HCT116 (cell line): ENCODE results near the gene IL9. TPM values are rescaled to one million over a fixed set of nuclear protein-coding genes. Genes with fewer than 3 reads are reported as not detected.

ENCODE experiments used
- ATAC-seq: fragments of 200-7000 bp; cut with Tn5 transposase; 2 replicates; pipeline ENCODE4 v1.9.1; 2020; ENCODE audit warnings: mild to moderate bottlenecking, moderate library complexity
- BruUV-seq: library from RNA; stranded (reverse); fragments of 400-500 nt; replicated peaks from 2 replicates; lab custom pipeline; 2021; lab: Mats Ljungman, UMichigan
- CTCF ChIA-PET: fragments of 300-600 bp; sonication (Branson Sonifier 250); formaldehyde crosslinking; loops from one replicate; lab custom pipeline; 2021; ENCODE audit warnings: antibody characterized with exemption; lab: Charles Lee
- POLR2A ChIA-PET: fragments of 300-600, 350-600 bp; sonication (Branson Sonifier 250); formaldehyde crosslinking; loops from one replicate; lab custom pipeline; 2021; ENCODE audit warnings: antibody characterized with exemption; lab: Charles Lee
- RAD21 ChIA-PET, 2 experiments: fragments of 300-600 bp; sonication (Branson Sonifier 250); formaldehyde crosslinking; loops; one replicate each; lab custom pipeline; 2023; ENCODE audit warnings: low total read pairs in 2 of 2; ENCODE audit not compliant: uncharacterized antibody in 2 of 2, unreplicated experiment in 2 of 2, low non-redundant PET in 1 of 2; lab: Charles Lee
- DNase-seq: peaks from one replicate; pipeline ENCODE4 v3.0.0-alpha.2; 2010; ENCODE audit warnings: low read depth, low spot score
- H2AFZ ChIP-seq: fragments of 200-600 bp; shearing (Covaris generic), sonication (generic); 2 replicates; pipeline ENCODE4 v1.6.1; 2017; ENCODE audit warnings: low read depth, mixed run types, mixed read lengths, antibody characterized with exemption, low read length; ENCODE audit not compliant: poor library complexity, severe bottlenecking
- H3K27ac ChIP-seq: 2 replicates; pipeline ENCODE4 v1.5.1; 2012; ENCODE audit warnings: low read depth, low read length
- H3K27me3 ChIP-seq: fragments of 200-600 bp; sonication (generic); 2 replicates; pipeline ENCODE4 v1.6.1; 2016; ENCODE audit warnings: mixed run types, low read length, mixed read lengths; ENCODE audit not compliant: insufficient read depth
- H3K36me3 ChIP-seq, 2 experiments: fragments of 200-500 bp in 1 of 2; fragments of 200-600 bp in 1 of 2; sonication (Bioruptor generic) in 1 of 2; sonication (generic) in 1 of 2; 2 replicates each; pipeline versions ENCODE4 v1.5.1 to v1.6.1; 2014 to 2016; ENCODE audit warnings: low read length in 2 of 2, inconsistent platforms in 1 of 2, mixed read lengths in 1 of 2, mixed run types in 1 of 2; ENCODE audit not compliant: insufficient read depth in 2 of 2, control insufficient read depth in 1 of 2
- H3K4me1 ChIP-seq, 2 experiments: fragments of 200-600 bp in 1 of 2; sonication (generic) in 1 of 2; 2 replicates each; pipeline versions ENCODE4 v1.5.1 to v1.6.1; 2012 to 2017; ENCODE audit warnings: low read length in 2 of 2, inconsistent platforms in 1 of 2, mild to moderate bottlenecking in 1 of 2, mixed read lengths in 1 of 2, mixed run types in 1 of 2, moderate library complexity in 1 of 2; ENCODE audit not compliant: insufficient read depth in 2 of 2, control insufficient read depth in 1 of 2
- H3K4me2 ChIP-seq: fragments of 200-600 bp; sonication (generic); 2 replicates; pipeline ENCODE4 v1.6.1; 2017; ENCODE audit warnings: mixed run types, low read length, mixed read lengths
- H3K4me3 ChIP-seq, 2 experiments: fragments of 200-600 bp in 1 of 2; sonication (generic) in 1 of 2; replicated peaks in 1 of 2; 2 replicates each; pipeline ENCODE4 v1.5.1; 2011 to 2016; ENCODE audit warnings: low read length in 2 of 2, control low read depth in 1 of 2, low read depth in 1 of 2, mild to moderate bottlenecking in 1 of 2, mixed read lengths in 1 of 2, mixed run types in 1 of 2
- H3K79me2 ChIP-seq: fragments of 200-600 bp; sonication (generic); 2 replicates; pipeline ENCODE4 v1.6.1; 2017; ENCODE audit warnings: mild to moderate bottlenecking, mixed run types, low read length, moderate library complexity, mixed read lengths; ENCODE audit not compliant: insufficient read depth
- H3K9ac ChIP-seq: fragments of 200-600 bp; sonication (generic); 2 replicates; pipeline ENCODE4 v1.6.1; 2016; ENCODE audit warnings: low read length, mixed read lengths
- H3K9me2 ChIP-seq: fragments of 200-600 bp; sonication (generic), shearing (Covaris generic); 2 replicates; pipeline ENCODE4 v1.6.1; 2017; ENCODE audit warnings: mixed run types, mild to moderate bottlenecking, moderate library complexity; ENCODE audit not compliant: insufficient read depth
- H3K9me3 ChIP-seq, 2 experiments: fragments of 200-500 bp in 1 of 2; fragments of 200-600 bp in 1 of 2; sonication (Bioruptor generic) in 1 of 2; sonication (generic) in 1 of 2; 2 replicates each; pipeline ENCODE4 v1.6.1; 2014 to 2017; ENCODE audit warnings: low read length in 2 of 2, mixed read lengths in 2 of 2, inconsistent platforms in 1 of 2, low read depth in 1 of 2, mild to moderate bottlenecking in 1 of 2, mixed run types in 1 of 2, moderate library complexity in 1 of 2; ENCODE audit not compliant: control insufficient read depth in 1 of 2, insufficient read depth in 1 of 2
- H4K20me1 ChIP-seq: fragments of 200-600 bp; sonication (generic), shearing (Covaris generic); 2 replicates; pipeline ENCODE4 v1.6.1; 2017; ENCODE audit warnings: mixed run types, mild to moderate bottlenecking, moderate library complexity; ENCODE audit not compliant: insufficient read depth
- ELF1 ChIP-seq: IDR thresholded peaks from 2 replicates; pipeline ENCODE4 v1.6.1; 2012; ENCODE audit warnings: low read depth, borderline replicate concordance
- POLR2A ChIP-seq: IDR thresholded peaks from 2 replicates; pipeline ENCODE4 v1.7.0; 2011; ENCODE audit warnings: borderline replicate concordance; ENCODE audit not compliant: insufficient read depth, insufficient read length; ENCODE audit errors: extremely low read depth
- POLR2AphosphoS5 ChIP-seq: IDR thresholded peaks from 2 replicates; pipeline ENCODE4 v1.6.1; 2011; ENCODE audit warnings: mild to moderate bottlenecking, low read depth, low read length, moderate library complexity
- RAD21 ChIP-seq: IDR thresholded peaks from 2 replicates; pipeline ENCODE4 v1.6.1; 2012; ENCODE audit warnings: low read depth, mild to moderate bottlenecking
- SP1 ChIP-seq: IDR thresholded peaks from 2 replicates; pipeline ENCODE4 v1.6.1; 2012; ENCODE audit warnings: low read depth
- SRF ChIP-seq: IDR thresholded peaks from 2 replicates; pipeline ENCODE4 v1.6.1; 2012; ENCODE audit warnings: low read depth
- intact Hi-C: fragments of 100-400 bp; cut with micrococcal nuclease; formaldehyde crosslinking; loops from 2 replicates; pipeline ENCODE4 v1.10.0; 2022
- total RNA-seq: library from RNA; stranded (reverse); gene quantifications from one replicate; pipeline ENCODE4 v1.2.1, GENCODE V29; 2021; ENCODE audit not compliant: unreplicated experiment
- TF ChIP-seq, protein P1 (sequence below): IDR thresholded peaks from 2 replicates; pipeline ENCODE4 v1.6.1; 2012; ENCODE audit warnings: low read depth
- TF ChIP-seq, protein P2 (sequence below): IDR thresholded peaks from 2 replicates; pipeline ENCODE4 v1.6.1; 2011; ENCODE audit warnings: mild to moderate bottlenecking, low read length, moderate library complexity; ENCODE audit not compliant: insufficient replicate concordance; ENCODE audit errors: extremely low read depth

IL9 gene
- total RNA-seq, 1 experiment from 2014 or later = not detected

DNA sequence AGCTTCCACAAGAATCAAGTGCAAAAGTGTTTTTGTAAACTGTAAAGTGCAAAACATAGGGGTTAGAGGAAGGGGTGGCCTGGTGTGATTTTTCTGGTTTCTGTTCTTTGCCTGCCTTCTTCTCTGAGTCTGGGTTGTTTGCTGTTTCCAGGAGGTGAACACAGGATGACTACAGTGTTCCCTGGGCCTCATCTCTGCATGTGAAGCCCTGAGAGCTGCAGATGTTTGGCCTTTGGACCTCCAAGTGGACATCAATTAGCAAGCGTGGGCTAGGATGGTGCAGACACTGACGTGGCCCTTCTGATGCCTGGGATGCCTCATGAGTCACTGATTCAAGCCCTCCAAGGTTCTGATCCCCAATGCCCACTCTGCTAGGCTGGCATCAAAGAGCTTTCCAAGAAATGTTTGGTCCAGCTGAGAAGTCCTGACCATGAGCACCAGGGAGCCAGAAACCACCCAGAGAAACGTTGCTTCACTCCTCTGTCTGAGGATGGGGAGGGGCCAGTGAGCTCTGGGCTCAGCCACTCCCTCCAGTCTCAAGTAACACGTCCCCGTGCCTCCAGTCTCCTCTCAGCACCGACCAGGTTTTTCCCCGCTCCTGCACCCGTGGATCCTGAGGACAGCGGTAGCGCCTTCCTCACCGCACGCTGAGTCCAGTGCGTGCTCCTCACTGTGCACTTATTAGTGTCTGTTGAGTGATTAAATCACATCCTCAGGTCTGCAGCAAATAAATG lies 7.6 kb downstream of the IL9 start:
- POLR2A ChIA-PET = no interaction called here

More for the DNA sequence above, 7.6 kb downstream of the IL9 start:
- ChIA-PET CTCF (interaction anchor here (0.8 to 1.5 kb wide), 5 partner anchors 170 to 334 kb away, joined by 3 to 7 read pairs (median 3); no protein-coding TSS in a partner anchor), RAD21 (no interaction called here)
- no TSS peak for BruUV-seq
- H3K27ac ChIP-seq = no peak overlapping the region
- H2AFZ ChIP-seq = no peak overlapping the region
- H3K4me2 ChIP-seq = peak overlapping the region; percentile 50
- H3K9ac ChIP-seq = no peak overlapping the region
- peaks cover 6 to 12% of the 10 kb centered on the region in 2 experiments; a peak in 3 of 4 replicates for H3K4me1 ChIP-seq
- peak; percentile 56 for ATAC-seq
- no peaks in the 10 kb centered on the region for H4K20me1 ChIP-seq
- H3K9me2 ChIP-seq = no peaks in the 10 kb centered on the region
- no peaks in the 10 kb centered on the region for H3K36me3 ChIP-seq
- DNase-seq = no peak
- H3K9me3 ChIP-seq = no peaks in the 10 kb centered on the region
- H3K27me3 ChIP-seq = no peaks in the 10 kb centered on the region
- TF ChIP-seq, protein P1, sequence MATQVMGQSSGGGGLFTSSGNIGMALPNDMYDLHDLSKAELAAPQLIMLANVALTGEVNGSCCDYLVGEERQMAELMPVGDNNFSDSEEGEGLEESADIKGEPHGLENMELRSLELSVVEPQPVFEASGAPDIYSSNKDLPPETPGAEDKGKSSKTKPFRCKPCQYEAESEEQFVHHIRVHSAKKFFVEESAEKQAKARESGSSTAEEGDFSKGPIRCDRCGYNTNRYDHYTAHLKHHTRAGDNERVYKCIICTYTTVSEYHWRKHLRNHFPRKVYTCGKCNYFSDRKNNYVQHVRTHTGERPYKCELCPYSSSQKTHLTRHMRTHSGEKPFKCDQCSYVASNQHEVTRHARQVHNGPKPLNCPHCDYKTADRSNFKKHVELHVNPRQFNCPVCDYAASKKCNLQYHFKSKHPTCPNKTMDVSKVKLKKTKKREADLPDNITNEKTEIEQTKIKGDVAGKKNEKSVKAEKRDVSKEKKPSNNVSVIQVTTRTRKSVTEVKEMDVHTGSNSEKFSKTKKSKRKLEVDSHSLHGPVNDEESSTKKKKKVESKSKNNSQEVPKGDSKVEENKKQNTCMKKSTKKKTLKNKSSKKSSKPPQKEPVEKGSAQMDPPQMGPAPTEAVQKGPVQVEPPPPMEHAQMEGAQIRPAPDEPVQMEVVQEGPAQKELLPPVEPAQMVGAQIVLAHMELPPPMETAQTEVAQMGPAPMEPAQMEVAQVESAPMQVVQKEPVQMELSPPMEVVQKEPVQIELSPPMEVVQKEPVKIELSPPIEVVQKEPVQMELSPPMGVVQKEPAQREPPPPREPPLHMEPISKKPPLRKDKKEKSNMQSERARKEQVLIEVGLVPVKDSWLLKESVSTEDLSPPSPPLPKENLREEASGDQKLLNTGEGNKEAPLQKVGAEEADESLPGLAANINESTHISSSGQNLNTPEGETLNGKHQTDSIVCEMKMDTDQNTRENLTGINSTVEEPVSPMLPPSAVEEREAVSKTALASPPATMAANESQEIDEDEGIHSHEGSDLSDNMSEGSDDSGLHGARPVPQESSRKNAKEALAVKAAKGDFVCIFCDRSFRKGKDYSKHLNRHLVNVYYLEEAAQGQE = no peak
- TF ChIP-seq POLR2A (no peak), RAD21 (no peak), ELF1 (no peak), SP1 (no peak), POLR2AphosphoS5 (no peak), SRF (no peak)
- TF ChIP-seq, protein P2, sequence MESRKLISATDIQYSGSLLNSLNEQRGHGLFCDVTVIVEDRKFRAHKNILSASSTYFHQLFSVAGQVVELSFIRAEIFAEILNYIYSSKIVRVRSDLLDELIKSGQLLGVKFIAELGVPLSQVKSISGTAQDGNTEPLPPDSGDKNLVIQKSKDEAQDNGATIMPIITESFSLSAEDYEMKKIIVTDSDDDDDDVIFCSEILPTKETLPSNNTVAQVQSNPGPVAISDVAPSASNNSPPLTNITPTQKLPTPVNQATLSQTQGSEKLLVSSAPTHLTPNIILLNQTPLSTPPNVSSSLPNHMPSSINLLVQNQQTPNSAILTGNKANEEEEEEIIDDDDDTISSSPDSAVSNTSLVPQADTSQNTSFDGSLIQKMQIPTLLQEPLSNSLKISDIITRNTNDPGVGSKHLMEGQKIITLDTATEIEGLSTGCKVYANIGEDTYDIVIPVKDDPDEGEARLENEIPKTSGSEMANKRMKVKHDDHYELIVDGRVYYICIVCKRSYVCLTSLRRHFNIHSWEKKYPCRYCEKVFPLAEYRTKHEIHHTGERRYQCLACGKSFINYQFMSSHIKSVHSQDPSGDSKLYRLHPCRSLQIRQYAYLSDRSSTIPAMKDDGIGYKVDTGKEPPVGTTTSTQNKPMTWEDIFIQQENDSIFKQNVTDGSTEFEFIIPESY = no peak
- H3K79me2 ChIP-seq = no peaks in the 10 kb centered on the region
- H3K4me3 ChIP-seq = no peak overlapping the region
- intact Hi-C loops = loop anchor here (1.0 to 2.0 kb wide), 5 partner anchors 174 to 537 kb away; no protein-coding TSS in a partner anchor
